ES-I3 (cell line): ENCODE results near the gene CREB3.

ENCODE experiments used
- H3K36me3 ChIP-seq: 2 replicates; pipeline ENCODE4 v1.6.1; 2013; ENCODE audit warnings: mild to moderate bottlenecking, low read length, control low read depth, moderate library complexity; ENCODE audit not compliant: insufficient read depth
- H3K4me1 ChIP-seq: 2 replicates; pipeline ENCODE4 v1.6.1; 2013; ENCODE audit warnings: mild to moderate bottlenecking, control low read depth, low read length; ENCODE audit not compliant: insufficient read depth
- H3K9ac ChIP-seq: 2 replicates; pipeline ENCODE4 v1.6.1; 2013; ENCODE audit warnings: low read depth, mild to moderate bottlenecking, low read length, moderate library complexity
- H3K9me3 ChIP-seq: 2 replicates; pipeline ENCODE4 v1.6.1; 2013; ENCODE audit warnings: mild to moderate bottlenecking, low read length, moderate library complexity; ENCODE audit not compliant: control insufficient read depth, insufficient read depth

Gene CREB3

DNA sequence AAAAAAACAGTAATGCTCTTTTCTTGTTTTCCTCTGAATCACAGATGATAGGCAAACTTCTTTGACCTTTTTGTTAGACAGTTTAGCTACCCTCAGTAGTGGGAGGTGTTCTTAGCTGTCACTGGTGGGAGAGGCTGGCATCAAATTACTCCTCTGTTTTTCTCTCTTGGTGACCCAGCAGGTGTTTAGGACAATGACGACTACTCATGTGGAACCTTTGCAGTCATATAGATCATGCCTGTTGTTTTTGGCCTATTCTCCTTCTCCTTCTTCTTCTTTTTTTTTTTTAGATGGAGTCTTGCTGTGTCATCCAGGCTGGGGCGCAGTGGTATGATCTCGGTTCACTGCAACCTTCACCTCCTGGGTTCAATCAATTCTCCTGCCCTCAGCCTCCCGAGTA is 43.6 kb downstream of the CREB3 start:
- Histone ChIP-seq H3K4me1 (peaks cover 14% of the 10 kb centered on the region; the same call in 1 of the 2 replicates), H3K9me3 (no peaks in the 10 kb centered on the region), H3K36me3 (no peaks in the 10 kb centered on the region), H3K9ac (no peak overlapping the region)

GRCh38 chr9:35778496-35778895 is 46.0 kb downstream of the CREB3 start:
- Histone ChIP-seq H3K9ac (no peak overlapping the region), H3K36me3 (no peaks in the 10 kb centered on the region), H3K4me1 (peaks cover 14% of the 10 kb centered on the region; the same call in 1 of the 2 replicates), H3K9me3 (no peaks in the 10 kb centered on the region)

DNA sequence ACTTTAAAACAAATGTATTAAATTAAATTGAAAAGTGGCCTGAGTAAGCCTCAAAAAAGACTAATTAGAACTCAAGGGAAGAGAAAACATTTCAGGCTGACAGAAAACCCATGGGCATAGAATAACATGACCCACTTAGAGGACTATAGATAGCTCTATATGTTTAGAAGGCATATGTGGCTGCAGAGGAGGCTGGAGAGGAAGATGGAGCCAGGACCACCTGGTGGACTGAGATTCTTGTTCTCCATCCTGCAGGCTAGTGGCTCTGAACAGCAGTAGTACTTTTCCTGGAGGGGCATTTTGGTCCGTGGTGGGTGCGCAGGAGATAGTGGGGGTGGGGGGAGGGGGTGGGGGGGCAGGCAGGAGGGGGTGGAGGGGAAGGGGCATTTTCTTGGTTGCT is 48.6 kb downstream of the CREB3 start:
- peaks cover 1% of the 10 kb centered on the region; the same call in 1 of the 2 replicates for H3K4me1 ChIP-seq

DNA sequence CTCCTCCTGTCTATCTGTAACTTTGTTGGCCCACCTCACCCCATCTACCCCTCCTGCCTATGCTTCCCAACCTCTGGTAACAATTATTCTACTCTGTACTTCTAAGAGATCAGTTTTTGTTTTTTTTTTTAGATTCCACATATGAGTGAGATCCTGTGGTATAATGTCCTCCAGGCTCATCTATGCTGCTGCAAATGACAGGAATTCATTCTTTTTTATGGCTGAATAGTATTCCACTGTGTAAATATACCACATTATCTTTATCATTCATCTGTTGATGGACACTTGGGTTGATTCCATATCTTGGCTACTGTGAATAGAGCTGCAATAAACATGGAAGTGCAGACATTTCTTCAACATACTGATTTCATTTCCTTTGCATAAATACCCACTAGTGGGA is 51.0 kb downstream of the CREB3 start:
- no peaks in the 10 kb centered on the region for H3K36me3 ChIP-seq
- H3K9ac ChIP-seq, result no peak overlapping the region
- no peaks in the 10 kb centered on the region for H3K4me1 ChIP-seq
- H3K9me3 ChIP-seq, result no peaks in the 10 kb centered on the region; the same call in 1 of the 2 replicates

More for the DNA sequence above, 48.6 kb downstream of the CREB3 start:
- Histone ChIP-seq H3K9me3 (no peaks in the 10 kb centered on the region; the same call in 1 of the 2 replicates), H3K9ac (no peak overlapping the region), H3K36me3 (no peaks in the 10 kb centered on the region)
